IMR-90 (cell line): Measurements from ENCODE around the gene ZNF579. TPM values are rescaled to one million over a fixed set of nuclear protein-coding genes. Genes with fewer than 3 reads are reported as not detected.

Experiments used
- ATAC-seq: fragments of 200-7000 bp; cut with Tn5 transposase; 2 replicates; pipeline ENCODE4 v1.9.1; 2020; ENCODE audit warnings: low read depth, mild to moderate bottlenecking, moderate library complexity
- BruUV-seq: library from RNA; stranded (reverse); fragments of 400-500 nt; replicated peaks from 2 replicates; lab custom pipeline; 2021; lab: Mats Ljungman, UMichigan
- CTCF ChIA-PET: fragments of 300-600 bp; formaldehyde crosslinking; extraction: SDS; loops from one replicate; lab custom pipeline; 2021; ENCODE audit warnings: antibody characterized with exemption; lab: Yijun Ruan, JAX
- POLR2A ChIA-PET: fragments of 300-600 bp; sonication (Branson Sonifier 250); formaldehyde crosslinking; loops from one replicate; lab custom pipeline; 2022; ENCODE audit warnings: antibody characterized with exemption; ENCODE audit not compliant: unreplicated experiment; lab: Charles Lee
- DNase-seq: peaks from one replicate; pipeline ENCODE4 v3.0.0; 2013
- H2AFZ ChIP-seq: replicated peaks from 2 replicates; pipeline ENCODE3; 2013; ENCODE audit warnings: low read length, mild to moderate bottlenecking; ENCODE audit not compliant: poor library complexity
- H2AK5ac ChIP-seq: 2 replicates; pipeline ENCODE4 v1.6.1; 2013; ENCODE audit warnings: low read depth, low read length, inconsistent platforms
- H2AK9ac ChIP-seq: replicated peaks from 2 replicates; pipeline ENCODE3; 2013; ENCODE audit warnings: mild to moderate bottlenecking, low read depth, low read length, moderate library complexity; ENCODE audit not compliant: poor library complexity
- H2BK120ac ChIP-seq: 2 replicates; pipeline ENCODE4 v1.6.1; 2013; ENCODE audit warnings: low read depth, low read length, inconsistent platforms
- H2BK15ac ChIP-seq: 3 replicates; pipeline ENCODE4 v1.6.1; 2013; ENCODE audit warnings: low read depth, low read length, inconsistent platforms
- H2BK20ac ChIP-seq: 2 replicates; pipeline ENCODE4 v1.6.1; 2013; ENCODE audit warnings: low read depth, mild to moderate bottlenecking, inconsistent platforms, low read length, moderate library complexity
- H2BK5ac ChIP-seq: 2 replicates; pipeline ENCODE4 v1.6.1; 2013; ENCODE audit warnings: mild to moderate bottlenecking, low read depth, low read length, inconsistent platforms; ENCODE audit not compliant: poor library complexity, severe bottlenecking
- H3K14ac ChIP-seq: replicated peaks from 2 replicates; pipeline ENCODE4 v1.6.1; 2013; ENCODE audit warnings: low read depth, low read length, inconsistent platforms
- H3K18ac ChIP-seq: 2 replicates; pipeline ENCODE4 v1.6.1; 2013; ENCODE audit warnings: low read depth, low read length, control low read depth
- H3K23ac ChIP-seq: 2 replicates; pipeline ENCODE4 v1.6.1; 2013; ENCODE audit warnings: low read depth, low read length, inconsistent platforms
- H3K27ac ChIP-seq: 2 replicates; pipeline ENCODE4 v1.5.1; 2013; ENCODE audit warnings: mild to moderate bottlenecking, control low read depth, low read length; ENCODE audit not compliant: insufficient read depth
- H3K27me3 ChIP-seq: 2 replicates; pipeline ENCODE4 v1.6.1; 2013; ENCODE audit warnings: low read length; ENCODE audit not compliant: control insufficient read depth, insufficient read depth
- H3K36me3 ChIP-seq: 2 replicates; pipeline ENCODE4 v1.6.1; 2013; ENCODE audit warnings: low read length, mixed read lengths; ENCODE audit not compliant: control insufficient read depth, insufficient read depth
- H3K4ac ChIP-seq: 2 replicates; pipeline ENCODE4 v1.6.1; 2013; ENCODE audit warnings: low read depth, low read length, inconsistent platforms
- H3K4me1 ChIP-seq: 2 replicates; pipeline ENCODE4 v1.6.1; 2013; ENCODE audit warnings: low read length, mixed read lengths; ENCODE audit not compliant: control insufficient read depth, insufficient read depth
- H3K4me2 ChIP-seq: 2 replicates; pipeline ENCODE4 v1.6.1; 2013; ENCODE audit warnings: low read depth, mild to moderate bottlenecking, control low read depth, low read length, moderate library complexity
- H3K4me3 ChIP-seq: 2 replicates; pipeline ENCODE4 v1.5.1; 2013; ENCODE audit warnings: low read depth, mild to moderate bottlenecking, control low read depth, low read length, moderate library complexity; ENCODE audit not compliant: insufficient read depth
- H3K56ac ChIP-seq: 2 replicates; pipeline ENCODE4 v1.6.1; 2013; ENCODE audit warnings: low read length, inconsistent platforms; ENCODE audit not compliant: insufficient read depth; ENCODE audit errors: extremely low read depth
- H3K79me1 ChIP-seq, 2 experiments: 2 replicates each; pipeline ENCODE4 v1.6.1; 2013; ENCODE audit warnings: low read length in 2 of 2, inconsistent platforms in 1 of 2, low read depth in 1 of 2
- H3K9ac ChIP-seq: 2 replicates; pipeline ENCODE4 v1.6.1; 2013; ENCODE audit warnings: low read depth, low read length, control low read depth
- H3K9me1 ChIP-seq: 2 replicates; pipeline ENCODE4 v1.6.1; 2013; ENCODE audit warnings: low read length, inconsistent platforms; ENCODE audit not compliant: insufficient read depth
- H3K9me3 ChIP-seq: 2 replicates; pipeline ENCODE4 v1.6.1; 2013; ENCODE audit warnings: low read length; ENCODE audit not compliant: control insufficient read depth, insufficient read depth
- H4K20me1 ChIP-seq: 2 replicates; pipeline ENCODE4 v1.6.1; 2013; ENCODE audit warnings: low read length, inconsistent platforms; ENCODE audit not compliant: insufficient read depth
- H4K5ac ChIP-seq: 2 replicates; pipeline ENCODE4 v1.6.1; 2013; ENCODE audit warnings: mild to moderate bottlenecking, low read depth, low read length, control low read depth
- H4K8ac ChIP-seq, 2 experiments: 2 replicates each; pipeline ENCODE4 v1.6.1; 2013; ENCODE audit warnings: low read depth in 2 of 2, low read length in 2 of 2, control low read depth in 1 of 2, inconsistent platforms in 1 of 2
- H4K91ac ChIP-seq: 2 replicates; pipeline ENCODE4 v1.6.1; 2013; ENCODE audit warnings: low read depth, low read length, inconsistent platforms; ENCODE audit not compliant: insufficient read depth
- BHLHE40 ChIP-seq: fragments of 150-350 bp; IDR thresholded peaks from 2 replicates; pipeline ENCODE4 v1.6.1; 2016; ENCODE audit warnings: mild to moderate bottlenecking, low read depth, low read length
- CEBPB ChIP-seq: IDR thresholded peaks from 2 replicates; pipeline ENCODE4 v1.6.1; 2012; ENCODE audit warnings: low read depth, low read length, improper control_type of control experiment
- CHD1 ChIP-seq: IDR thresholded peaks from 2 replicates; pipeline ENCODE4 v1.6.1; 2012; ENCODE audit warnings: low read depth, low read length, improper control_type of control experiment
- CTCF ChIP-seq: conservative IDR thresholded peaks from 2 replicates; pipeline ENCODE4 v1.5.1; 2012; ENCODE audit warnings: mild to moderate bottlenecking, low read depth, low read length, improper control_type of control experiment
- ELK1 ChIP-seq: fragments of 150-350 bp; IDR thresholded peaks from 2 replicates; pipeline ENCODE4 v1.6.1; 2016; ENCODE audit warnings: low read depth, mild to moderate bottlenecking, low read length, moderate library complexity, borderline replicate concordance
- FOS ChIP-seq: fragments of 150-350 bp; IDR thresholded peaks from 2 replicates; pipeline ENCODE4 v1.6.1; 2016; ENCODE audit warnings: low read depth, low read length
- MAFK ChIP-seq: IDR thresholded peaks from 2 replicates; pipeline ENCODE4 v1.6.1; 2012; ENCODE audit warnings: low read depth, low read length, improper control_type of control experiment
- MAZ ChIP-seq: IDR thresholded peaks from 2 replicates; pipeline ENCODE4 v1.6.1; 2012; ENCODE audit warnings: low read depth, mild to moderate bottlenecking, low read length, improper control_type of control experiment, moderate library complexity, borderline replicate concordance
- MXI1 ChIP-seq: IDR thresholded peaks from 2 replicates; pipeline ENCODE4 v1.6.1; 2012; ENCODE audit warnings: low read depth, mild to moderate bottlenecking, low read length, moderate library complexity, borderline replicate concordance
- RAD21 ChIP-seq: IDR thresholded peaks from 2 replicates; pipeline ENCODE4 v1.6.1; 2012; ENCODE audit warnings: low read length, improper control_type of control experiment
- RFX5 ChIP-seq: IDR thresholded peaks from 2 replicates; pipeline ENCODE4 v1.8.0; 2012; ENCODE audit warnings: low read depth, mild to moderate bottlenecking, low read length, moderate library complexity
- SMC3 ChIP-seq: fragments of 150-350 bp; IDR thresholded peaks from 2 replicates; pipeline ENCODE4 v1.6.1; 2016; ENCODE audit warnings: low read depth, mild to moderate bottlenecking, antibody characterized with exemption, low read length, moderate library complexity
- USF2 ChIP-seq: fragments of 150-350 bp; IDR thresholded peaks from 2 replicates; pipeline ENCODE4 v1.6.1; 2017; ENCODE audit warnings: mild to moderate bottlenecking, antibody characterized with exemption, low read length, low read depth
- WGBS, 2 experiments: methylation state at CpG; one replicate each; pipeline versions ENCODE4 v1.1.5 to v1.1.7; 2013; ENCODE audit warnings: missing lambda C conversion rate in 2 of 2; ENCODE audit not compliant: insufficient read length in 1 of 2; ENCODE audit errors: extremely low coverage in 2 of 2; 5-methylcytosine and 5-hydroxymethylcytosine counted together
- dilution Hi-C: fragments of 300-500 bp; cut with HindIII; formaldehyde crosslinking; loops from one replicate; pipeline ENCODE4 v1.14.3; 2018; ENCODE audit warnings: low sequenced_read_pairs; ENCODE audit not compliant: unreplicated experiment
- in situ Hi-C: fragments of 300-500 bp; cut with MboI; formaldehyde crosslinking; loops from 3 replicates; pipeline ENCODE4 v1.14.3; 2019; ENCODE audit warnings: low sequenced_read_pairs, inconsistent platforms, mixed read lengths
- intact Hi-C: fragments of 100-400 bp; cut with micrococcal nuclease; formaldehyde crosslinking; loops from 2 replicates; pipeline ENCODE4 v1.10.0; 2022
- polyA plus RNA-seq, 3 experiments: library from polyadenylated mRNA; depleted of rRNA; stranded (reverse); fragments of >200 nt; gene quantifications; 2 replicates each; pipeline ENCODE4 v1.2.3, GENCODE V29; 2012; ENCODE audit warnings: low replicate concordance in 1 of 3
- total RNA-seq: library from RNA; depleted of rRNA; stranded (reverse); fragments of >200 nt; gene quantifications from 2 replicates; pipeline ENCODE4 v1.2.3, GENCODE V29; 2012

The ZNF579 gene
- total and polyA plus RNA-seq, 2 of the 4 experiments (the other 2 are of a cell fraction), result 0.54 to 9.0 TPM

- Histone ChIP-seq H3K4me2 (no peak overlapping the region), H2BK20ac (no peak overlapping the region), H2BK15ac (no peak overlapping the region), H3K4me1 (no peaks in the 10 kb centered on the region), H2AK5ac (no peak overlapping the region), H4K20me1 (no peaks in the 10 kb centered on the region), H2AK9ac (no peak overlapping the region), H3K56ac (no peak overlapping the region), H3K23ac (no peak overlapping the region), H3K79me1 (peaks cover 1 to 13% of the 10 kb centered on the region in 2 experiments), H3K36me3 (peaks cover 42% of the 10 kb centered on the region), H3K9me1 (peaks cover 3% of the 10 kb centered on the region; the same call in 1 of the 2 replicates), H3K27ac (no peak overlapping the region), H3K9me3 (no peaks in the 10 kb centered on the region), H2BK5ac (no peak overlapping the region), H4K91ac (no peak overlapping the region), H3K14ac (no peak overlapping the region), H3K27me3 (no peaks in the 10 kb centered on the region), H3K4ac (no peak overlapping the region), H4K8ac (no peak overlapping the region), H3K9ac (no peak overlapping the region), H4K5ac (no peak overlapping the region), H3K18ac (no peak overlapping the region), H2AFZ (no peak overlapping the region), H3K4me3 (no peak overlapping the region), H2BK120ac (no peak overlapping the region)
- no TSS peak for BruUV-seq
- dilution Hi-C loops (no loop called here), in situ Hi-C loops (no loop called here), intact Hi-C loops (no loop called here)
- no peak for ATAC-seq
- POLR2A ChIA-PET, result no interaction called here
- WGBS, 2 experiments, result 85% methylated on average over 44 of the region's 68 CpGs; no CpG with 5 or more reads in 1 of the 2 experiments
- TF ChIP-seq USF2 (no peak), SMC3 (no peak), FOS (no peak), CHD1 (no peak), MAZ (no peak), RAD21 (no peak), MXI1 (no peak), BHLHE40 (no peak), CTCF (no peak), MAFK (no peak), ELK1 (no peak), RFX5 (no peak), CEBPB (no peak)
- CTCF ChIA-PET, result no interaction called here
- no peak for DNase-seq
Measured at GRCh38 chr19:55593096-55593772, 12.6 kb upstream of the ZNF579 start.
